HepG2 (cell line): ENCODE results near the gene MYO1B. TPM values are rescaled to one million over a fixed set of nuclear protein-coding genes. Genes with fewer than 3 reads are reported as not detected.

Experiments used
- ATAC-seq: fragments of 200-7000 bp; cut with Tn5 transposase; 3 replicates; pipeline ENCODE4 v1.9.1; 2020; ENCODE audit warnings: mild to moderate bottlenecking, moderate library complexity
- BruUV-seq: library from RNA; stranded (reverse); fragments of 400-500 nt; replicated peaks from 2 replicates; lab custom pipeline; 2021; lab: Mats Ljungman, UMichigan
- CTCF ChIA-PET: fragments of 300-600 bp; formaldehyde crosslinking; extraction: SDS; loops from one replicate; lab custom pipeline; 2021; ENCODE audit warnings: low total read pairs, inconsistent platforms, low intra/inter-chr PET ratio; lab: Yijun Ruan, JAX
- POLR2A ChIA-PET: fragments of 350-600 bp; sonication (Branson Sonifier 250); formaldehyde crosslinking; loops from one replicate; lab custom pipeline; 2020; ENCODE audit warnings: antibody characterized with exemption, inconsistent platforms; lab: Yijun Ruan, JAX
- DNase-seq: peaks from one replicate; pipeline ENCODE4 v3.0.0-alpha.2; 2015; ENCODE audit warnings: low spot score
- FAIRE-seq: peaks from 3 replicates; lab custom pipeline; 2011; peaks lifted over from hg19 to GRCh38; lab: Jason Lieb, UNC
- H2AFZ ChIP-seq: one replicate; pipeline ENCODE4 v1.6.1; 2011; ENCODE audit warnings: low read length, inconsistent platforms
- H3K27ac ChIP-seq: fragments of 300-600 bp; 3 replicates; pipeline ENCODE4 v1.8.0; 2011; ENCODE audit warnings: mixed run types, mild to moderate bottlenecking, mixed read lengths, low read length, inconsistent platforms; ENCODE audit not compliant: insufficient read depth; ENCODE audit errors: extremely low read length
- H3K27me3 ChIP-seq, 2 experiments: fragments of 200-600 bp in 1 of 2; 2 replicates in 1 of 2; 3 replicates in 1 of 2; pipeline versions ENCODE4 v1.6.0 to v1.8.0; 2011; ENCODE audit warnings: low read length in 2 of 2, mild to moderate bottlenecking in 2 of 2, moderate library complexity in 2 of 2, inconsistent platforms in 1 of 2; ENCODE audit not compliant: insufficient read depth in 2 of 2, control insufficient read depth in 1 of 2
- H3K36me3 ChIP-seq, 2 experiments: fragments of 200-600 bp in 1 of 2; replicated peaks in 1 of 2; 2 replicates in 1 of 2; 3 replicates in 1 of 2; pipeline versions ENCODE4 v1.5.1 to v1.8.0; 2011; ENCODE audit warnings: low read length in 2 of 2, inconsistent platforms in 1 of 2; ENCODE audit not compliant: insufficient read depth in 2 of 2, control insufficient read depth in 1 of 2
- H3K4me1 ChIP-seq: 2 replicates; pipeline ENCODE4 v1.5.1; 2012; ENCODE audit warnings: low read length, inconsistent platforms; ENCODE audit not compliant: insufficient read depth
- H3K4me2 ChIP-seq: 2 replicates; pipeline ENCODE4 v1.6.0; 2011; ENCODE audit warnings: low read depth, low read length, inconsistent platforms
- H3K4me3 ChIP-seq, 3 experiments: fragments of 200-600 bp in 1 of 3; sonication (generic), shearing (Covaris generic) in 1 of 3; replicated peaks in 1 of 3; 2 replicates each; pipeline ENCODE4 v1.5.1; 2011 to 2016; ENCODE audit warnings: low read length in 3 of 3, inconsistent platforms in 2 of 3, low read depth in 2 of 3, mild to moderate bottlenecking in 2 of 3, control low read depth in 1 of 3, mixed read lengths in 1 of 3; ENCODE audit not compliant: insufficient read depth in 1 of 3
- H3K79me2 ChIP-seq: one replicate; pipeline ENCODE4 v1.6.1; 2011; ENCODE audit warnings: low read length, inconsistent platforms; ENCODE audit not compliant: insufficient read depth
- H3K9ac ChIP-seq: 2 replicates; pipeline ENCODE4 v1.6.0; 2011; ENCODE audit warnings: mild to moderate bottlenecking, low read depth, low read length, inconsistent platforms; ENCODE audit not compliant: insufficient read depth
- H3K9me3 ChIP-seq: 2 replicates; pipeline ENCODE4 v1.5.1; 2012; ENCODE audit warnings: mild to moderate bottlenecking, low read length
- H4K20me1 ChIP-seq: 2 replicates; pipeline ENCODE4 v1.6.0; 2011; ENCODE audit warnings: inconsistent platforms, mild to moderate bottlenecking, low read length, moderate library complexity; ENCODE audit not compliant: insufficient read depth
- AFF4 ChIP-seq: sonication (generic); formaldehyde crosslinking; IDR thresholded peaks from 2 replicates; pipeline ENCODE4 v1.4.0; 2020; ENCODE audit warnings: missing genetic modification reagents
- AHDC1 ChIP-seq: sonication (generic); formaldehyde crosslinking; IDR thresholded peaks from 2 replicates; pipeline ENCODE4 v1.5.1; 2020; ENCODE audit warnings: mild to moderate bottlenecking, missing genetic modification reagents, borderline replicate concordance
- CENPT ChIP-seq: sonication (generic); formaldehyde crosslinking; IDR thresholded peaks from 2 replicates; pipeline ENCODE4 v1.8.0; 2022; ENCODE audit warnings: low read depth, mild to moderate bottlenecking, moderate library complexity, missing genetic modification reagents
- CTCF ChIP-seq: sonication (generic); formaldehyde crosslinking; IDR thresholded peaks from 2 replicates; pipeline ENCODE4 v1.5.0; 2020; ENCODE audit warnings: mild to moderate bottlenecking, missing genetic modification reagents, moderate library complexity
- KDM2A ChIP-seq: sonication (generic); formaldehyde crosslinking; IDR thresholded peaks from 2 replicates; pipeline ENCODE4 v1.4.0; 2020; ENCODE audit warnings: low read depth, missing genetic modification reagents, borderline replicate concordance
- NR1H2 ChIP-seq: sonication (generic); formaldehyde crosslinking; IDR thresholded peaks from 2 replicates; pipeline ENCODE4 v1.8.1; 2022; ENCODE audit warnings: low read depth, missing genetic modification reagents, borderline replicate concordance
- SNAPC2 ChIP-seq: sonication (generic); formaldehyde crosslinking; IDR thresholded peaks from 2 replicates; pipeline ENCODE4 v1.8.1; 2022; ENCODE audit warnings: mild to moderate bottlenecking, missing genetic modification reagents
- STAG1 ChIP-seq: sonication (generic); formaldehyde crosslinking; IDR thresholded peaks from 2 replicates; pipeline ENCODE4 v1.4.0; 2020; ENCODE audit warnings: missing genetic modification reagents
- TOPORS ChIP-seq: sonication (generic); formaldehyde crosslinking; IDR thresholded peaks from 2 replicates; pipeline ENCODE4 v1.8.0; 2023; ENCODE audit warnings: mild to moderate bottlenecking, missing genetic modification reagents
- ZNF770 ChIP-seq: sonication (generic); formaldehyde crosslinking; IDR thresholded peaks from 2 replicates; pipeline ENCODE4 v1.5.0; 2020; ENCODE audit warnings: mild to moderate bottlenecking, missing genetic modification reagents
- WGBS: methylation state at CpG from one replicate; pipeline ENCODE4 v1.1.6; 2017; ENCODE audit warnings: low lambda C conversion rate; 5-methylcytosine and 5-hydroxymethylcytosine counted together
- in situ Hi-C: cut with HindIII; loops from 2 replicates; pipeline ENCODE4 v1.10.0; 2017; ENCODE audit warnings: low pct_unique_long_range_greater_than_20kb; ENCODE audit not compliant: extremely low pct_ligation_motif_present
- intact Hi-C: fragments of 100-400 bp; cut with micrococcal nuclease; formaldehyde crosslinking; loops from one replicate; pipeline ENCODE4 v1.10.0; 2022; ENCODE audit not compliant: unreplicated experiment
- polyA plus RNA-seq, 8 experiments: library from polyadenylated mRNA; depleted of rRNA in 3 of 8; stranded (reverse) in 7 of 8; unstranded in 1 of 8; fragments of >200 nt; fragmentation: Illumina TruSeq in 4 of 8; extraction: Trizol in 4 of 8; gene quantifications; 2 replicates each; pipeline versions ENCODE4 v1.2.1 to v1.2.3, GENCODE V29; 2011 to 2016; ENCODE audit warnings: low read depth in 4 of 8, missing spikeins in 1 of 8, mixed read lengths in 1 of 8; ENCODE audit not compliant: insufficient read depth in 1 of 8
- total RNA-seq, 5 experiments: library from RNA; depleted of rRNA; stranded (reverse); fragments of >200 nt; fragmentation: Illumina TruSeq; extraction: Trizol; gene quantifications; 2 replicates each; pipeline ENCODE4 v1.2.3, GENCODE V29; 2016; ENCODE audit warnings: low read depth in 1 of 5

The MYO1B gene
- total and polyA plus RNA-seq, 2 of the 13 experiments (the other 11 are each of a cell fraction or from before 2014, with no cell fraction given): 36.9 to 89.8 TPM

- H3K4me2 ChIP-seq: no peak overlapping the region
- peak; percentile 16; the same call in 1 of the 2 replicates for TF ChIP-seq SNAPC2
- 0 out of 2 replicates have a peak, but pooled peaks have one; percentile 19 for TF ChIP-seq STAG1 (CRISPR knock-in tag)
- no peak for TF ChIP-seq NR1H2
- no peak for TF ChIP-seq AHDC1
- no peak for TF ChIP-seq CENPT (CRISPR knock-in tag)
- peak; percentile 37 for TF ChIP-seq CTCF
- TF ChIP-seq AFF4 (CRISPR knock-in tag): no peak
- no peak for TF ChIP-seq KDM2A (CRISPR knock-in tag)
- TF ChIP-seq TOPORS: no peak
- no peak for TF ChIP-seq ZNF770
Observed at GRCh38 chr2:191299010-191299409, 53.8 kb downstream of the MYO1B start.

More at GRCh38 chr2:191299010-191299409, 53.8 kb downstream of the MYO1B start:
- Histone ChIP-seq H4K20me1 (no peaks in the 10 kb centered on the region), H3K36me3 (peaks cover 1 to 25% of the 10 kb centered on the region in 2 experiments; a peak in 4 of 5 replicates), H3K27ac (no peak overlapping the region), H3K79me2 (peaks cover 10% of the 10 kb centered on the region), H3K4me1 (peaks cover 26% of the 10 kb centered on the region), H3K4me3 (no peak overlapping the region), H3K27me3 (no peaks in the 10 kb centered on the region), H3K9ac (no peak overlapping the region), H2AFZ (no peak overlapping the region), H3K9me3 (no peaks in the 10 kb centered on the region)
- intact Hi-C loops (no loop called here), in situ Hi-C loops (no loop called here)
- whole genome bisulfite sequencing: 91% methylated on average over 2 of the region's 2 CpGs
- no TSS peak for BruUV-seq
- ChIA-PET CTCF (no interaction called here), POLR2A (no interaction called here)
- ATAC-seq (no peak), FAIRE-seq (no peak), DNase-seq (no peak)
